WERI-Rb-1 (cell line): Measurements from ENCODE around the gene PAIP2B.

ENCODE experiments used
- DNase-seq: peaks from one replicate; pipeline ENCODE4 v3.0.0-alpha.2; 2020
- H3K27ac ChIP-seq: fragments of 250-450 bp; sonication (Bioruptor Pico); 2 replicates; pipeline ENCODE4 v1.5.1; 2020; ENCODE audit warnings: mild to moderate bottlenecking, moderate library complexity
- H3K27me3 ChIP-seq: fragments of 250-450 bp; sonication (Bioruptor Pico); 2 replicates; pipeline ENCODE4 v1.5.1; 2021; ENCODE audit warnings: mild to moderate bottlenecking, low read depth, moderate library complexity; ENCODE audit not compliant: insufficient read depth, severe bottlenecking
- H3K36me3 ChIP-seq: fragments of 250-450 bp; sonication (Bioruptor Pico); 2 replicates; pipeline ENCODE4 v1.5.1; 2020; ENCODE audit warnings: mild to moderate bottlenecking, moderate library complexity
- H3K4me3 ChIP-seq: 2 replicates; pipeline ENCODE4 v1.5.1; 2011; ENCODE audit warnings: low read depth, mild to moderate bottlenecking, control low read depth, low read length
- H3K9me3 ChIP-seq: fragments of 250-450 bp; sonication (Bioruptor Pico); 2 replicates; pipeline ENCODE4 v1.5.1; 2021; ENCODE audit warnings: mild to moderate bottlenecking, moderate library complexity; ENCODE audit not compliant: severe bottlenecking
- TF ChIP-seq, protein P1 (sequence below): IDR thresholded peaks from 2 replicates; pipeline ENCODE4 v1.5.1; 2011; ENCODE audit warnings: low read depth, mild to moderate bottlenecking, control low read depth, inconsistent platforms, low read length

PAIP2B gene

DNA sequence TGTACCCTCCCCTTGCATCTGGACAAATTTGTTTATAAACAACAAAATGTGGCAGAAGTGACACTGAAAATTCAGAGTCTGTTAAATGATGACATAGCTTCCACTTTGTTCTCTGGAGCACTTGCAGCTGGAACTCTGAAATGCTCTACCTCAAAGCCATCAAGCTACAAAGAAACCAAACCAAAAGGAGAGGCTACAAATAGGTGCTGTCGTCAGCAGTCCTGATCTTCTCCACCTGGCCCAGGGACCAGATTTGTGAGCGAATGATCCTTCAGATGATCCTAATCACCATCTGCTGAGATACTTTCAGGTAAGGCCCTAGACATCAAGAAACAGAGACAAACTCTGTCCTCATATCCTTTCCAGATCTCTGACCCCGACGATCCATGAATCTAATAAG lies 27.9 kb upstream of the PAIP2B start:
- H3K36me3 ChIP-seq, result no peaks in the 10 kb centered on the region
- no peak overlapping the region for H3K27ac ChIP-seq
- TF ChIP-seq, protein P1, sequence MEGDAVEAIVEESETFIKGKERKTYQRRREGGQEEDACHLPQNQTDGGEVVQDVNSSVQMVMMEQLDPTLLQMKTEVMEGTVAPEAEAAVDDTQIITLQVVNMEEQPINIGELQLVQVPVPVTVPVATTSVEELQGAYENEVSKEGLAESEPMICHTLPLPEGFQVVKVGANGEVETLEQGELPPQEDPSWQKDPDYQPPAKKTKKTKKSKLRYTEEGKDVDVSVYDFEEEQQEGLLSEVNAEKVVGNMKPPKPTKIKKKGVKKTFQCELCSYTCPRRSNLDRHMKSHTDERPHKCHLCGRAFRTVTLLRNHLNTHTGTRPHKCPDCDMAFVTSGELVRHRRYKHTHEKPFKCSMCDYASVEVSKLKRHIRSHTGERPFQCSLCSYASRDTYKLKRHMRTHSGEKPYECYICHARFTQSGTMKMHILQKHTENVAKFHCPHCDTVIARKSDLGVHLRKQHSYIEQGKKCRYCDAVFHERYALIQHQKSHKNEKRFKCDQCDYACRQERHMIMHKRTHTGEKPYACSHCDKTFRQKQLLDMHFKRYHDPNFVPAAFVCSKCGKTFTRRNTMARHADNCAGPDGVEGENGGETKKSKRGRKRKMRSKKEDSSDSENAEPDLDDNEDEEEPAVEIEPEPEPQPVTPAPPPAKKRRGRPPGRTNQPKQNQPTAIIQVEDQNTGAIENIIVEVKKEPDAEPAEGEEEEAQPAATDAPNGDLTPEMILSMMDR, result no peak
- no peak overlapping the region for H3K4me3 ChIP-seq
- no peaks in the 10 kb centered on the region for H3K27me3 ChIP-seq
- peaks cover 3% of the 10 kb centered on the region for H3K9me3 ChIP-seq
- peak; percentile 36 for DNase-seq

DNA sequence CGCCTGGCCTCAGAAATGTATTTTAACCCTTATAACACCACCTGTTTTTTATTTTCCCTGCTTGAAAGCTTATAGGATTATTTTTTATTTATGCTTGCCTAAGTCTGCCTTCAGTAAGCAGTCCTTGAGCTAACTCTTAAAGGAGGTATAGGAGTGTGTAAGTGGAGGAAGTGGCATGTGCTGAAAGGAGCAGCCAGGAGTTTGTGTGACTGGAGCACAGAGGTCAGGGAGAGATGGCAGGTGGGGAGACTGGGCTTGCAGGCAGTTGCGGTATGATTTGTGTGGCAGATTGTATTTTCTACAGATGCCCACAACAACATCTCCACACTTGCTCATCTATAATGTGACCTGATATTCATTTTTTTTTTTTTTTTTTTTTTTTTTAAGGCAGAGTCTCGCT lies 27.2 kb upstream of the PAIP2B start:
- H3K27ac ChIP-seq, result no peak overlapping the region
- no peak for DNase-seq
- H3K27me3 ChIP-seq, result no peaks in the 10 kb centered on the region
- peaks cover 3% of the 10 kb centered on the region for H3K9me3 ChIP-seq
- no peaks in the 10 kb centered on the region for H3K36me3 ChIP-seq
- TF ChIP-seq, protein P1, result no peak
- no peak overlapping the region for H3K4me3 ChIP-seq

DNA sequence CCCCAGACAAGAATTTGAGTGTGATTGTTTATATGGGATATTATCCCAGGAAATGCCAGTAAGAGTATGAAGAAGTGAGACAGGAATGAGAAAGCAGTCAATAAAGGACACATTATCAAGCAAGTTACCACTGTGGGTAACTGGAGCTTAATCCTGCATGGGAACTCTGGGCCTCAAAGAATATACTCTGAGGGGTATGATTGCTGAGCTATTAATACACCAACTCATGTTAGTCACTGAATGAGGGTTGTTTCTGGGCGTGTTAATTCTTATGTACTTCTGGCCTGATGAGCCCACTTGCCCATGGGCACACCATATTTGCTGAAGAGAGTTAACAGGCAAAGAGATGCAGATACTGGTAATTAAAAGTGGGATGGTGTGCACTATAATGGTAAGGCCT lies 26.6 kb upstream of the PAIP2B start:
- Histone ChIP-seq H3K36me3 (no peaks in the 10 kb centered on the region), H3K9me3 (peaks cover 3% of the 10 kb centered on the region), H3K27ac (no peak overlapping the region), H3K4me3 (no peak overlapping the region), H3K27me3 (no peaks in the 10 kb centered on the region)
- TF ChIP-seq, protein P1, result no peak
- DNase-seq, result no peak

DNA sequence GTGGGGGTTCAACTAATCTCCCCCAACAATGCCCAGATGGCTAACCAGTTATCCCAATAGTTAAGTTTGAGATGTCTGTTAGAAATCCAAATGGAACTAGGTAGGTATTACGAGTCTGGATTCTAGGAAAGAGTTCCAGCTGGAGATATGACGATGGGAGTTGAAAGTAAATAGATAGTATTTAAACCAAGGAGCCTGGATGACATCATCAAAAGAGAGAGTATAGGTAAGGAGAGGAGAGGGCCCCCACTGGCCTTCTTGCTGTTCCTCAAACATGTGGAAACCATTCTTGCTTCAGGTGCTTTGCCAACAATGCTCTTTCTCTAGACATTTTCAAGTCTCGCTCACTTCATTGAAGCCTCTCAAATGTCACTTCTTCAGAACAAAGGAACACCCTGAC lies 26.0 kb upstream of the PAIP2B start:
- H3K4me3 ChIP-seq, result no peak overlapping the region
- TF ChIP-seq, protein P1, result no peak
- no peaks in the 10 kb centered on the region for H3K36me3 ChIP-seq
- no peak overlapping the region for H3K27ac ChIP-seq
- DNase-seq, result no peak
- H3K9me3 ChIP-seq, result peaks cover 3% of the 10 kb centered on the region
- H3K27me3 ChIP-seq, result no peaks in the 10 kb centered on the region

DNA sequence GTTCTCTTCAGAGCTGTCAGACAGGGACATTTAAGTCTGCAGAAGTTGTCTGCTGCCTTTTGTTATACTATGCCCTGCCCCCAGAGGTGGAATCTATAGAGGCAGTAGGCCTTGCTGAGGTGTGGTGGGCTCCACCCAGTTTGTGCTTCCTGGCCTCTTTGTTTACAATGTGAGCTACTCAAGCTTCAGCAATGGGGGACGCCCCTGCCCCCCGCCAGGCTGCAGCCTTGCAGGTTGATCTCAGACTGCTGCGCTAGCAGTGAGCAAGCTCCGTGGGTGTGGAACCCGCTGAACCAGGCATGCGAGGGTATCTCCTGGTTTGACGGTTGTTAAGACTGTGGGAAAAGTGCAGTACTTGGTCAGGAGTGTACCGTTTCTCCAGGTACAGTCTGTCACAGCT lies 24.0 kb upstream of the PAIP2B start:
- no peak overlapping the region for H3K4me3 ChIP-seq
- no peak for DNase-seq
- TF ChIP-seq, protein P1, result no peak
- no peaks in the 10 kb centered on the region for H3K36me3 ChIP-seq
- no peak overlapping the region for H3K27ac ChIP-seq
- H3K9me3 ChIP-seq, result peaks cover 3% of the 10 kb centered on the region
- no peaks in the 10 kb centered on the region for H3K27me3 ChIP-seq

DNA sequence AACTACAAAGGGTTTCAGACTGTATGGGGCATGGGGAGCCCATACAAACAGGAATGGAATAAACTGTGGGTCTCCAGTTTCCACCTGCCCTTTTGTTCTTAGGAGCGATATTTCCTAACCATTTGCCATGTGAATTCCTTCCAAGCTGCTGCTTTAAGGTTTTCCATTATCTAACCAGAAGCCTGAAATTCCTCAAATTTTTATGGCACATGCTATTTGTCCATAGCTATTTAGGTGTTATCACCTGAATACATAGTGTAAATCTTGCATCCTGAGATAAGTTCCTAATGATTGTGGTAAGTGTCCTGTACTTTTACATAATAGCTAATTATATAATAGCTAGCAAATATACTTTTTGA lies 17.4 kb upstream of the PAIP2B start:
- Histone ChIP-seq H3K27ac (no peak overlapping the region), H3K27me3 (no peaks in the 10 kb centered on the region), H3K9me3 (no peaks in the 10 kb centered on the region), H3K4me3 (no peak overlapping the region), H3K36me3 (no peaks in the 10 kb centered on the region)
- TF ChIP-seq, protein P1, result no peak
- DNase-seq, result no peak
